ENCODE data around the gene ADAMTS17. TPM values are rescaled to one million over a fixed set of nuclear protein-coding genes. Genes with fewer than 3 reads are reported as not detected.
"Not testable (repeated sequence)": the region's sequence is repeated elsewhere in the genome, so short reads cannot be mapped to it uniquely, and the experiment has no call there.

ADAMTS17 gene
- total and polyA plus RNA-seq, 9 donors: 3.1 to 8.2 (median 5.2) TPM

GRCh38 chr15:100096248-100096600 is 245.6 kb downstream of the ADAMTS17 start:
- WGBS (ENCODE audit: insufficient coverage): 78% methylated on average over 7 of the region's 9 CpGs
- DNase-seq: no peak
- no peaks in the 10 kb centered on the region for H3K9me3 ChIP-seq (replicated peaks; ENCODE audit: control insufficient read depth, low read depth, low read length)
- no peaks in the 10 kb centered on the region for H3K36me3 ChIP-seq (ENCODE audit: control insufficient read depth, insufficient read depth, low read length)
- H3K4me3 ChIP-seq (ENCODE audit: low read length): no peak overlapping the region
- H3K27ac ChIP-seq (ENCODE audit: low read length): no peak overlapping the region
- peaks cover 6% of the 10 kb centered on the region for H3K4me1 ChIP-seq (ENCODE audit: control insufficient read depth, insufficient read depth, low read length)
- H3K27me3 ChIP-seq (ENCODE audit: control insufficient read depth, insufficient read depth, low read length): no peaks in the 10 kb centered on the region

GRCh38 chr15:100095541-100096247 is 246.1 kb downstream of the ADAMTS17 start:
- Histone ChIP-seq H3K9me3 (replicated peaks; ENCODE audit: control insufficient read depth, low read depth, low read length) (no peaks in the 10 kb centered on the region), H3K27me3 (ENCODE audit: control insufficient read depth, insufficient read depth, low read length) (no peaks in the 10 kb centered on the region), H3K4me3 (ENCODE audit: low read length) (no peak overlapping the region), H3K36me3 (ENCODE audit: control insufficient read depth, insufficient read depth, low read length) (no peaks in the 10 kb centered on the region), H3K4me1 (ENCODE audit: control insufficient read depth, insufficient read depth, low read length) (peaks cover 3% of the 10 kb centered on the region), H3K27ac (ENCODE audit: low read length) (no peak overlapping the region)
- no peak for DNase-seq
- WGBS (ENCODE audit: insufficient coverage): 64% methylated on average over 10 of the region's 13 CpGs

- Histone ChIP-seq H3K36me3 (ENCODE audit: control insufficient read depth, insufficient read depth, low read length) (no peaks in the 10 kb centered on the region), H3K4me1 (ENCODE audit: control insufficient read depth, insufficient read depth, low read length) (no peaks in the 10 kb centered on the region), H3K4me3 (ENCODE audit: low read length) (no peak overlapping the region), H3K27ac (ENCODE audit: low read length) (no peak overlapping the region), H3K9me3 (replicated peaks; ENCODE audit: control insufficient read depth, low read depth, low read length) (no peaks in the 10 kb centered on the region), H3K27me3 (ENCODE audit: control insufficient read depth, insufficient read depth, low read length) (no peaks in the 10 kb centered on the region)
- WGBS (ENCODE audit: insufficient coverage): 65% methylated on average over 3 of the region's 3 CpGs
- no peak for DNase-seq
Measured at GRCh38 chr15:100094127-100094510, 247.7 kb downstream of the ADAMTS17 start.

GRCh38 chr15:100093211-100094126 is 248.3 kb downstream of the ADAMTS17 start:
- H3K4me3 ChIP-seq (ENCODE audit: low read length): no peak overlapping the region
- H3K27me3 ChIP-seq (ENCODE audit: control insufficient read depth, insufficient read depth, low read length): no peaks in the 10 kb centered on the region
- H3K27ac ChIP-seq (ENCODE audit: low read length): no peak overlapping the region
- DNase-seq: no peak
- WGBS (ENCODE audit: insufficient coverage): 78% methylated on average over 4 of the region's 13 CpGs
- no peaks in the 10 kb centered on the region for H3K4me1 ChIP-seq (ENCODE audit: control insufficient read depth, insufficient read depth, low read length)
- no peaks in the 10 kb centered on the region for H3K36me3 ChIP-seq (ENCODE audit: control insufficient read depth, insufficient read depth, low read length)
- no peaks in the 10 kb centered on the region for H3K9me3 ChIP-seq (replicated peaks; ENCODE audit: control insufficient read depth, low read depth, low read length)

- Histone ChIP-seq H3K36me3 (ENCODE audit: control insufficient read depth, insufficient read depth, low read length) (no peaks in the 10 kb centered on the region), H3K27ac (ENCODE audit: low read length) (no peak overlapping the region), H3K27me3 (ENCODE audit: control insufficient read depth, insufficient read depth, low read length) (no peaks in the 10 kb centered on the region), H3K4me3 (ENCODE audit: low read length) (no peak overlapping the region), H3K9me3 (replicated peaks; ENCODE audit: control insufficient read depth, low read depth, low read length) (no peaks in the 10 kb centered on the region), H3K4me1 (ENCODE audit: control insufficient read depth, insufficient read depth, low read length) (no peaks in the 10 kb centered on the region)
- WGBS (ENCODE audit: insufficient coverage): 80% methylated on average over 8 of the region's 9 CpGs
- DNase-seq: no peak
Measured at GRCh38 chr15:100092034-100092433, 249.7 kb downstream of the ADAMTS17 start.

- Histone ChIP-seq H3K27me3 (ENCODE audit: control insufficient read depth, insufficient read depth, low read length) (no peaks in the 10 kb centered on the region), H3K9me3 (replicated peaks; ENCODE audit: control insufficient read depth, low read depth, low read length) (no peaks in the 10 kb centered on the region), H3K4me1 (ENCODE audit: control insufficient read depth, insufficient read depth, low read length) (no peaks in the 10 kb centered on the region), H3K36me3 (ENCODE audit: control insufficient read depth, insufficient read depth, low read length) (no peaks in the 10 kb centered on the region), H3K4me3 (ENCODE audit: low read length) (no peak overlapping the region), H3K27ac (ENCODE audit: low read length) (no peak overlapping the region)
- 82% methylated on average over 8 of the region's 11 CpGs for WGBS (ENCODE audit: insufficient coverage)
- DNase-seq: no peak
Measured at GRCh38 chr15:100090411-100090810, 251.4 kb downstream of the ADAMTS17 start.

- not testable (repeated sequence) for H3K27ac ChIP-seq (ENCODE audit: low read length); H3K36me3 ChIP-seq (ENCODE audit: control insufficient read depth, insufficient read depth, low read length)
- 93% methylated on average over 7 of the region's 17 CpGs for WGBS (ENCODE audit: insufficient coverage)
Measured at GRCh38 chr15:100084042-100084821, 257.5 kb downstream of the ADAMTS17 start.

GRCh38 chr15:100083572-100083971 is 258.2 kb downstream of the ADAMTS17 start:
- Histone ChIP-seq H3K9me3 (replicated peaks; ENCODE audit: control insufficient read depth, low read depth, low read length) (no peaks in the 10 kb centered on the region), H3K27ac (ENCODE audit: low read length) (no peak overlapping the region), H3K36me3 (ENCODE audit: control insufficient read depth, insufficient read depth, low read length) (no peaks in the 10 kb centered on the region), H3K4me1 (ENCODE audit: control insufficient read depth, insufficient read depth, low read length) (no peaks in the 10 kb centered on the region), H3K4me3 (ENCODE audit: low read length) (no peak overlapping the region), H3K27me3 (ENCODE audit: control insufficient read depth, insufficient read depth, low read length) (no peaks in the 10 kb centered on the region)
- 88% methylated on average over 2 of the region's 2 CpGs for WGBS (ENCODE audit: insufficient coverage)
- peak; percentile 59 for DNase-seq

More at GRCh38 chr15:100084042-100084821, 257.5 kb downstream of the ADAMTS17 start:
- not testable (repeated sequence) for H3K4me3 ChIP-seq (ENCODE audit: low read length); H3K27me3 ChIP-seq (ENCODE audit: control insufficient read depth, insufficient read depth, low read length); DNase-seq; H3K9me3 ChIP-seq (replicated peaks; ENCODE audit: control insufficient read depth, low read depth, low read length); H3K4me1 ChIP-seq (ENCODE audit: control insufficient read depth, insufficient read depth, low read length)

- Histone ChIP-seq H3K27ac (ENCODE audit: low read length) (no peak overlapping the region), H3K36me3 (ENCODE audit: control insufficient read depth, insufficient read depth, low read length) (no peaks in the 10 kb centered on the region), H3K9me3 (replicated peaks; ENCODE audit: control insufficient read depth, low read depth, low read length) (no peaks in the 10 kb centered on the region), H3K4me3 (ENCODE audit: low read length) (no peak overlapping the region), H3K27me3 (ENCODE audit: control insufficient read depth, insufficient read depth, low read length) (no peaks in the 10 kb centered on the region), H3K4me1 (ENCODE audit: control insufficient read depth, insufficient read depth, low read length) (no peaks in the 10 kb centered on the region)
- DNase-seq: no peak
- 83% methylated on average over 5 of the region's 7 CpGs for WGBS (ENCODE audit: insufficient coverage)
Measured at GRCh38 chr15:100082761-100083402, 258.9 kb downstream of the ADAMTS17 start.
